DMS114 treated with DMSO at 0.1 percent for 48 hours (cell line): ENCODE measurements around the gene NCOA1.
"Not testable (repeated sequence)": the region's sequence is repeated elsewhere in the genome, so short reads cannot be mapped to it uniquely, and the experiment has no call there.

Experiments
- DNase-seq: peaks from one replicate; lab custom pipeline; 2025; ENCODE audit not compliant: unreplicated experiment; lab: John Stamatoyannopoulos, UW

Gene NCOA1

GRCh38 chr2:24490690-24491541 is at the start of gene NCOA1:
Gene NCOA1 (plus strand): TSS chr2:24491254. CDS start chr2:24658678, 167,424 bp downstream.
- DNase-seq, result peak; percentile 60

GRCh38 chr2:24448797-24449196 is 42.3 kb upstream of the NCOA1 start:
- DNase-seq, result no peak

- DNase-seq, result no peak
Observed at GRCh38 chr2:24449344-24449743, 41.7 kb upstream of the NCOA1 start.

GRCh38 chr2:24451805-24452501 is 39.1 kb upstream of the NCOA1 start:
- DNase-seq, result no peak

GRCh38 chr2:24452502-24452885 is 38.6 kb upstream of the NCOA1 start:
- DNase-seq, result no peak

GRCh38 chr2:24453379-24454073 is 37.5 kb upstream of the NCOA1 start:
- DNase-seq, result no peak

- DNase-seq, result no peak
Observed at GRCh38 chr2:24454294-24454693, 36.8 kb upstream of the NCOA1 start.

GRCh38 chr2:24456599-24457556 is 34.2 kb upstream of the NCOA1 start:
- no peak for DNase-seq

- no peak for DNase-seq
Observed at GRCh38 chr2:24457696-24458386, 33.2 kb upstream of the NCOA1 start.

GRCh38 chr2:24459224-24460161 is 31.6 kb upstream of the NCOA1 start:
- no peak for DNase-seq

GRCh38 chr2:24461685-24462084 is 29.4 kb upstream of the NCOA1 start:
- DNase-seq, result no peak

GRCh38 chr2:24463271-24463670 is 27.8 kb upstream of the NCOA1 start:
- DNase-seq, result no peak

GRCh38 chr2:24466871-24467870 is 23.9 kb upstream of the NCOA1 start:
- no peak for DNase-seq

- not testable (repeated sequence) for DNase-seq
Observed at GRCh38 chr2:24468453-24468852, 22.6 kb upstream of the NCOA1 start.

- no peak for DNase-seq
Observed at GRCh38 chr2:24469148-24469650, 21.9 kb upstream of the NCOA1 start.

- no peak for DNase-seq
Observed at GRCh38 chr2:24471662-24472061, 19.4 kb upstream of the NCOA1 start.

GRCh38 chr2:24472416-24472815 is 18.6 kb upstream of the NCOA1 start:
- no peak for DNase-seq
